Measurements from ENCODE around the gene NPPC. TPM values are rescaled to one million over a fixed set of nuclear protein-coding genes. Genes with fewer than 3 reads are reported as not detected.

NPPC gene
- total RNA-seq, 1 donor from 2014 or later = 16.5 TPM

- no peaks in the 10 kb centered on the region for H3K9me3 Mint-ChIP-seq
- H3K4me1 Mint-ChIP-seq = no peaks in the 10 kb centered on the region
- TF ChIP-seq, protein P1, sequence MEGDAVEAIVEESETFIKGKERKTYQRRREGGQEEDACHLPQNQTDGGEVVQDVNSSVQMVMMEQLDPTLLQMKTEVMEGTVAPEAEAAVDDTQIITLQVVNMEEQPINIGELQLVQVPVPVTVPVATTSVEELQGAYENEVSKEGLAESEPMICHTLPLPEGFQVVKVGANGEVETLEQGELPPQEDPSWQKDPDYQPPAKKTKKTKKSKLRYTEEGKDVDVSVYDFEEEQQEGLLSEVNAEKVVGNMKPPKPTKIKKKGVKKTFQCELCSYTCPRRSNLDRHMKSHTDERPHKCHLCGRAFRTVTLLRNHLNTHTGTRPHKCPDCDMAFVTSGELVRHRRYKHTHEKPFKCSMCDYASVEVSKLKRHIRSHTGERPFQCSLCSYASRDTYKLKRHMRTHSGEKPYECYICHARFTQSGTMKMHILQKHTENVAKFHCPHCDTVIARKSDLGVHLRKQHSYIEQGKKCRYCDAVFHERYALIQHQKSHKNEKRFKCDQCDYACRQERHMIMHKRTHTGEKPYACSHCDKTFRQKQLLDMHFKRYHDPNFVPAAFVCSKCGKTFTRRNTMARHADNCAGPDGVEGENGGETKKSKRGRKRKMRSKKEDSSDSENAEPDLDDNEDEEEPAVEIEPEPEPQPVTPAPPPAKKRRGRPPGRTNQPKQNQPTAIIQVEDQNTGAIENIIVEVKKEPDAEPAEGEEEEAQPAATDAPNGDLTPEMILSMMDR (conservative IDR thresholded peaks at IDR 0.05) = no peak
- DNase-seq (ENCODE audit: low read depth, low spot score) = no peak
- H3K27me3 Mint-ChIP-seq (ENCODE audit: low read depth) = no peaks in the 10 kb centered on the region
- H3K4me3 Mint-ChIP-seq = no peak overlapping the region
- no peaks in the 10 kb centered on the region for H3K36me3 Mint-ChIP-seq (ENCODE audit: low read depth)
- no peak overlapping the region for H3K27ac Mint-ChIP-seq (ENCODE audit: unreplicated experiment)
Observed at GRCh38 chr2:231877533-231878456, 48.4 kb downstream of the NPPC start.

- H3K27ac Mint-ChIP-seq (ENCODE audit: unreplicated experiment) = no peak overlapping the region
- no peak for DNase-seq (ENCODE audit: low read depth, low spot score)
Observed at GRCh38 chr2:231874944-231875343, 51.3 kb downstream of the NPPC start.

More at GRCh38 chr2:231874944-231875343, 51.3 kb downstream of the NPPC start:
- TF ChIP-seq, protein P1 (conservative IDR thresholded peaks at IDR 0.05) = no peak
- Mint-ChIP-seq H3K4me3 (no peak overlapping the region), H3K27me3 (ENCODE audit: low read depth) (peaks cover 6% of the 10 kb centered on the region), H3K4me1 (no peaks in the 10 kb centered on the region), H3K36me3 (ENCODE audit: low read depth) (no peaks in the 10 kb centered on the region), H3K9me3 (no peaks in the 10 kb centered on the region)

Small RNA genes lying within 50 kb of the gene (microRNA-seq; reads per million reads assigned to microRNA genes)
- gene MIR1471 = not detected

Other genes starting within 250 kb of the NPPC start
- gene PTMA, start 217.9 kb downstream of the NPPC start, total RNA-seq = 1,415 and 1,529 TPM in 2 replicates
- gene PDE6D, start 145.1 kb downstream of the NPPC start, total RNA-seq = 35.8 and 38.8 TPM in 2 replicates
- gene COPS7B, start 140.0 kb downstream of the NPPC start, total RNA-seq = 62.9 and 64.1 TPM in 2 replicates
- 47.2 and 51.9 TPM in 2 replicates for gene DIS3L2, start 35.3 kb upstream of the NPPC start, total RNA-seq